ENCODE data around the gene ITPR1.

- TF ChIP-seq CTCF (IDR thresholded peaks at IDR 0.05): no peak
- no peak for TF ChIP-seq POLR2A (IDR thresholded peaks at IDR 0.05)
Measured at GRCh38 chr3:4822568-4822967, 329.4 kb downstream of the ITPR1 start.
